Keratinocyte (primary cell): Measurements from ENCODE around the gene PHACTR1. TPM values are rescaled to one million over a fixed set of nuclear protein-coding genes. Genes with fewer than 3 reads are reported as not detected.

Source experiments
- DNase-seq: peaks from one replicate; pipeline ENCODE4 v3.0.0-alpha.2; 2011; ENCODE audit warnings: low read depth, missing footprints, low spot score
- FAIRE-seq: peaks from 2 replicates; lab custom pipeline; 2011; peaks lifted over from hg19 to GRCh38; lab: Jason Lieb, UNC
- H2AFZ ChIP-seq: 2 replicates; pipeline ENCODE4 v1.6.0; 2012; ENCODE audit warnings: low read length, control low read depth, inconsistent platforms; ENCODE audit not compliant: control insufficient read depth
- H3K27ac ChIP-seq: 2 replicates; pipeline ENCODE4 v1.5.1; 2011; ENCODE audit warnings: low read length; ENCODE audit not compliant: control insufficient read depth, insufficient read depth
- H3K27me3 ChIP-seq: 3 replicates; pipeline ENCODE4 v1.6.0; 2011; ENCODE audit warnings: low read length; ENCODE audit not compliant: control insufficient read depth, insufficient read depth; ENCODE audit errors: extremely low read depth
- H3K36me3 ChIP-seq, 2 experiments: 2 replicates in 1 of 2; 3 replicates in 1 of 2; pipeline ENCODE4 v1.5.1; 2011; ENCODE audit warnings: low read length in 2 of 2, mild to moderate bottlenecking in 1 of 2; ENCODE audit not compliant: control insufficient read depth in 2 of 2, insufficient read depth in 2 of 2; ENCODE audit errors: extremely low read depth in 1 of 2
- H3K4me1 ChIP-seq: 3 replicates; pipeline ENCODE4 v1.5.1; 2011; ENCODE audit warnings: low read length; ENCODE audit not compliant: control insufficient read depth, insufficient read depth; ENCODE audit errors: extremely low read depth
- H3K4me2 ChIP-seq: 3 replicates; pipeline ENCODE4 v1.6.0; 2011; ENCODE audit warnings: low read depth, low read length; ENCODE audit not compliant: control insufficient read depth, insufficient read depth; ENCODE audit errors: extremely low read depth
- H3K4me3 ChIP-seq, 3 experiments: fragments of 200-600 bp in 1 of 3; sonication (generic) in 1 of 3; 2 replicates in 2 of 3; 3 replicates in 1 of 3; pipeline ENCODE4 v1.5.1; 2011 to 2016; ENCODE audit warnings: low read length in 3 of 3, mild to moderate bottlenecking in 3 of 3, control low read depth in 2 of 3, inconsistent platforms in 1 of 3, low read depth in 1 of 3, mixed read lengths in 1 of 3, mixed run types in 1 of 3, moderate library complexity in 1 of 3; ENCODE audit not compliant: control insufficient read depth in 2 of 3, insufficient read depth in 2 of 3; ENCODE audit errors: extremely low read depth in 1 of 3
- H3K79me2 ChIP-seq: 2 replicates; pipeline ENCODE4 v1.6.0; 2012; ENCODE audit warnings: low read length; ENCODE audit not compliant: control insufficient read depth, insufficient read depth
- H3K9ac ChIP-seq: 3 replicates; pipeline ENCODE4 v1.6.0; 2011; ENCODE audit warnings: low read length; ENCODE audit not compliant: control insufficient read depth, insufficient read depth; ENCODE audit errors: extremely low read depth
- H3K9me1 ChIP-seq: 3 replicates; pipeline ENCODE4 v1.6.0; 2011; ENCODE audit warnings: low read length; ENCODE audit not compliant: control insufficient read depth, insufficient read depth; ENCODE audit errors: extremely low read depth
- H3K9me3 ChIP-seq: 2 replicates; pipeline ENCODE4 v1.5.1; 2012; ENCODE audit warnings: low read depth, low read length; ENCODE audit not compliant: control insufficient read depth
- H4K20me1 ChIP-seq: 3 replicates; pipeline ENCODE4 v1.6.0; 2011; ENCODE audit warnings: low read length; ENCODE audit not compliant: control insufficient read depth, insufficient read depth; ENCODE audit errors: extremely low read depth
- EZH2 ChIP-seq: IDR thresholded peaks from one replicate; pipeline ENCODE4 v1.6.1; 2012; ENCODE audit warnings: inconsistent platforms, mild to moderate bottlenecking, low read length, moderate library complexity
- dilution Hi-C: fragments of 300-500 bp; cut with MboI; formaldehyde crosslinking; loops from one replicate; pipeline ENCODE4 v1.7.0; 2020; ENCODE audit warnings: low sequenced_read_pairs; ENCODE audit not compliant: extremely low pct_ligation_motif_present
- polyA plus RNA-seq, 5 experiments: library from polyadenylated mRNA; depleted of rRNA in 3 of 5; stranded (reverse) in 3 of 5; stranded (forward) in 1 of 5; unstranded in 1 of 5; fragments of >200 nt; gene quantifications; 1 replicate in 1 of 5; 2 replicates in 3 of 5; 3 replicates in 1 of 5; pipeline versions ENCODE4 v1.2.1 to v1.2.3, GENCODE V29; 2011 to 2012; ENCODE audit warnings: missing spikeins in 2 of 5, low read depth in 1 of 5, low replicate concordance in 1 of 5
- TF ChIP-seq, protein P1 (sequence below), 3 experiments: IDR thresholded peaks in 1 of 3; conservative IDR thresholded peaks in 1 of 3; optimal IDR thresholded peaks in 1 of 3; 2 replicates in 2 of 3; 3 replicates in 1 of 3; pipeline versions ENCODE3 to v1.5.1; 2011; ENCODE audit warnings: low read length in 3 of 3, mild to moderate bottlenecking in 3 of 3, moderate library complexity in 2 of 3, control low read depth in 1 of 3, inconsistent platforms in 1 of 3; ENCODE audit not compliant: insufficient read depth in 2 of 3; ENCODE audit errors: extremely low read depth in 1 of 3

The PHACTR1 gene
- polyA plus RNA-seq, 1 donor (not counting 4 experiments of a cell fraction or from before 2014, with no cell fraction given) = 0.22 TPM

DNA sequence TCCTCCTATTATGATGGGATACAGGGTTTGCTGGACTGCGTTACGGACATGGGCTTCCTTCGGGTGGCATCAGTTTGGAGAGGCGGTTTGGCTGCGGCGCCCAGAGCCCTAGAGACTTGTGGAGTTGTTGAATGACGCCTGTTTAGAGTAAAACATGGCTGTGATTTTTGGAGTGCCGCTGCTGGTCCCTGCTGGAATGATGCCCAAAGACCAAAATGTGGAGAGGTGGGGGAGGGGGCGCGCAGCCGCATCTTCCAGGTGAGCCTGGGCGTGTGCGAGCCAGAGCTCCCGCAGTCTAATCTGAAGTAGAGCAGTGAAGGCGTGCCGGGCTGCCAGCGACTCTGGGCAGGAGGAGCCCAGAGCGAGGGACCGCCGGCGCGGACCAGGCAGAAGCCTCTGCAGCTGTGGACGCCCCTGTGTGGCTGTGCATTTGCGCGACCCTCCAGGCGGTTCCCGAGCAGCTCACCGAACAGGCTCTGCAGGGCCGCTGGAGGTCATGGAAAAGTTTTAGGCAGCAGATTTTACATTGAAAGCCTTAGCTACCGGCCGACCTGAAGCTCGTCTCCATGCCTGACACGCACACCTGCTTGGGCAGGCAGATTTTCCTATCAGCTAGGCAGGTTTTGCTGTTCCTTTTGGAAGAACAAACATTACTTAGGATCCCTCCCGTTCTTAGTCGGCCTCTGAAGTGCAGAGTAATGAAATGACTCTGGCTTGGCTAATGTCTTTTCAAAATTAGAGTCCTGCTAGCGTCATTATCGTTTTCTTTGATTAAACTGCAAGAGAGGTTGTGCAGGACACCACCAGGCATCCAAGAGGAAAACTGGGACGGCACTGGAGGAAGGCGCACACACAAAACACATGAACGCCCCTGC lies 298.2 kb downstream of the PHACTR1 start:
- H3K9me3 ChIP-seq = no peaks in the 10 kb centered on the region
- peak overlapping the region; percentile 77 for H3K4me2 ChIP-seq
- H3K27ac ChIP-seq = no peak overlapping the region
- FAIRE-seq = no peak
- H4K20me1 ChIP-seq = no peaks in the 10 kb centered on the region
- no peaks in the 10 kb centered on the region for H3K36me3 ChIP-seq
- no peak overlapping the region for H2AFZ ChIP-seq
- H3K9ac ChIP-seq = no peak overlapping the region
- no peaks in the 10 kb centered on the region for H3K79me2 ChIP-seq
- H3K9me1 ChIP-seq = no peaks in the 10 kb centered on the region
- H3K4me3 ChIP-seq = peak overlapping the region in 1 of 3 experiments; percentile 7
- dilution Hi-C loops = no loop called here
- DNase-seq = no peak
- peaks cover 55% of the 10 kb centered on the region for H3K27me3 ChIP-seq
- H3K4me1 ChIP-seq = peaks cover 4% of the 10 kb centered on the region
- TF ChIP-seq EZH2 = peak; percentile 63
- TF ChIP-seq, protein P1, sequence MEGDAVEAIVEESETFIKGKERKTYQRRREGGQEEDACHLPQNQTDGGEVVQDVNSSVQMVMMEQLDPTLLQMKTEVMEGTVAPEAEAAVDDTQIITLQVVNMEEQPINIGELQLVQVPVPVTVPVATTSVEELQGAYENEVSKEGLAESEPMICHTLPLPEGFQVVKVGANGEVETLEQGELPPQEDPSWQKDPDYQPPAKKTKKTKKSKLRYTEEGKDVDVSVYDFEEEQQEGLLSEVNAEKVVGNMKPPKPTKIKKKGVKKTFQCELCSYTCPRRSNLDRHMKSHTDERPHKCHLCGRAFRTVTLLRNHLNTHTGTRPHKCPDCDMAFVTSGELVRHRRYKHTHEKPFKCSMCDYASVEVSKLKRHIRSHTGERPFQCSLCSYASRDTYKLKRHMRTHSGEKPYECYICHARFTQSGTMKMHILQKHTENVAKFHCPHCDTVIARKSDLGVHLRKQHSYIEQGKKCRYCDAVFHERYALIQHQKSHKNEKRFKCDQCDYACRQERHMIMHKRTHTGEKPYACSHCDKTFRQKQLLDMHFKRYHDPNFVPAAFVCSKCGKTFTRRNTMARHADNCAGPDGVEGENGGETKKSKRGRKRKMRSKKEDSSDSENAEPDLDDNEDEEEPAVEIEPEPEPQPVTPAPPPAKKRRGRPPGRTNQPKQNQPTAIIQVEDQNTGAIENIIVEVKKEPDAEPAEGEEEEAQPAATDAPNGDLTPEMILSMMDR (optimal IDR thresholded peaks at IDR 0.05 in 1 of 3, IDR thresholded peaks at IDR 0.05 in 1 of 3, conservative IDR thresholded peaks at IDR 0.05 in 1 of 3; ENCODE audit: extremely low read depth in 1 of 3, insufficient read depth in 2 of 3, low read length in 3 of 3) = no peak

DNA sequence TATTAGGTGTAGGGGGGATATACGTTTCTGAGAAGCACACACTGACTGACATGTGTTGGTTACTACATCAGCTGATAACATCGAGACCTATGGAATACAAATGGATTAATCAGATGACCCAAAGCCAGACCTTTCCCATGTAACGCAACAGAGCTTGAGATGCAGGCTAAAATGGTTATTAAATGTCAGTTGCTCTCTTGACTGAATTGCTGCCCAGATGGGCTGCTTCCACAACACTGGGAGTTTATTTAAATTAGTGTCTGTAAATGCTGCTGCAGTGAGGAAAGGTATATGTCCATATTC lies 298.8 kb downstream of the PHACTR1 start:
- Histone ChIP-seq H3K79me2 (no peaks in the 10 kb centered on the region), H3K4me3 (no peak overlapping the region), H4K20me1 (no peaks in the 10 kb centered on the region), H3K4me1 (peaks cover 4% of the 10 kb centered on the region), H3K27me3 (peaks cover 55% of the 10 kb centered on the region), H3K27ac (no peak overlapping the region), H3K9me1 (no peaks in the 10 kb centered on the region), H3K9me3 (no peaks in the 10 kb centered on the region), H2AFZ (no peak overlapping the region), H3K9ac (no peak overlapping the region), H3K36me3 (no peaks in the 10 kb centered on the region), H3K4me2 (no peak overlapping the region)
- DNase-seq (no peak), FAIRE-seq (no peak)
- dilution Hi-C loops = no loop called here
- TF ChIP-seq EZH2 = no peak
- TF ChIP-seq, protein P1 (optimal IDR thresholded peaks at IDR 0.05 in 1 of 3, IDR thresholded peaks at IDR 0.05 in 1 of 3, conservative IDR thresholded peaks at IDR 0.05 in 1 of 3; ENCODE audit: extremely low read depth in 1 of 3, insufficient read depth in 2 of 3, low read length in 3 of 3) = no peak
